ENCODE results near the gene ELOVL6.

GRCh38 chr4:110164251-110164650 lies 34.2 kb downstream of the ELOVL6 start:
- TF ChIP-seq CTCF (IDR thresholded peaks at IDR 0.05; ENCODE audit: low read depth, low read length): no peak
- no peak for TF ChIP-seq EZH2phosphoT487 (IDR thresholded peaks at IDR 0.05; ENCODE audit: low read depth)

All from OCI-LY3 (cell line).